Measurements from ENCODE around the gene CDKN2AIP. TPM values are rescaled to one million over a fixed set of nuclear protein-coding genes. Genes with fewer than 3 reads are reported as not detected.

Gene CDKN2AIP
- polyA plus RNA-seq, 1 of the 3 experiments (the other 2 are of a cell fraction): 8.3 TPM

GRCh38 chr4:183409934-183410333 is 34.5 kb upstream of the CDKN2AIP start:
- no peak overlapping the region for H3K9ac ChIP-seq
- CTCF ChIA-PET: interaction anchor here (0.6 to 1.6 kb wide), 3 partner anchors 11 to 147 kb away, joined by 3 to 6 read pairs (median 5); no protein-coding TSS in a partner anchor

GRCh38 chr4:183411291-183411861 is 33.1 kb upstream of the CDKN2AIP start:
- WGBS (ENCODE audit: low lambda C conversion rate): 88% methylated on average over 11 of the region's 11 CpGs
- no peak overlapping the region for H3K9ac ChIP-seq
- POLR2A ChIA-PET: no interaction called here

More at GRCh38 chr4:183409934-183410333, 34.5 kb upstream of the CDKN2AIP start:
- Histone ChIP-seq H3K9me2 (no peaks in the 10 kb centered on the region), H3K36me3 (replicated peaks in 1 of 2; ENCODE audit: control insufficient read depth in 1 of 2, insufficient read depth in 2 of 2, low read length in 1 of 2) (no peaks in the 10 kb centered on the region), H3F3A (replicated peaks; ENCODE audit: insufficient read depth) (no peaks in the 10 kb centered on the region), H3K9me3 (no peaks in the 10 kb centered on the region), H3K27me3 (ENCODE audit: insufficient read depth) (no peaks in the 10 kb centered on the region), H3K4me2 (no peak overlapping the region), H2AFZ (ENCODE audit: low read depth) (no peak overlapping the region), H3K4me3 (ENCODE audit: low read depth in 2 of 2, low read length in 1 of 2) (no peak overlapping the region), H3K79me2 (ENCODE audit: insufficient read depth) (no peaks in the 10 kb centered on the region), H4K20me1 (ENCODE audit: insufficient read depth) (no peaks in the 10 kb centered on the region), H3K27ac (ENCODE audit: low read depth in 2 of 2, low read length in 1 of 2) (no peak overlapping the region), H3K4me1 (ENCODE audit: control insufficient read depth in 1 of 2, insufficient read depth in 2 of 2, low read depth in 1 of 2, low read length in 1 of 2) (peaks cover 0 to 3% of the 10 kb centered on the region in 2 experiments; a peak in 1 of 4 replicates)
- POLR2A ChIA-PET: no interaction called here
- TF ChIP-seq SIN3A (IDR thresholded peaks at IDR 0.05; ENCODE audit: borderline replicate concordance, low read depth, low read length) (no peak), NFIC (IDR thresholded peaks at IDR 0.05; ENCODE audit: borderline replicate concordance) (no peak)
- WGBS (ENCODE audit: low lambda C conversion rate): 84% methylated on average over 9 of the region's 9 CpGs
- DNase-seq: no peak

More at GRCh38 chr4:183411291-183411861, 33.1 kb upstream of the CDKN2AIP start:
- Histone ChIP-seq H3K36me3 (replicated peaks in 1 of 2; ENCODE audit: control insufficient read depth in 1 of 2, insufficient read depth in 2 of 2, low read length in 1 of 2) (no peaks in the 10 kb centered on the region), H3K4me3 (ENCODE audit: low read depth in 2 of 2, low read length in 1 of 2) (no peak overlapping the region), H3K9me3 (no peaks in the 10 kb centered on the region), H3K4me1 (ENCODE audit: control insufficient read depth in 1 of 2, insufficient read depth in 2 of 2, low read depth in 1 of 2, low read length in 1 of 2) (peaks cover 0 to 3% of the 10 kb centered on the region in 2 experiments; a peak in 1 of 4 replicates), H3K27me3 (ENCODE audit: insufficient read depth) (no peaks in the 10 kb centered on the region), H4K20me1 (ENCODE audit: insufficient read depth) (no peaks in the 10 kb centered on the region), H3F3A (replicated peaks; ENCODE audit: insufficient read depth) (no peaks in the 10 kb centered on the region), H3K4me2 (no peak overlapping the region), H3K27ac (ENCODE audit: low read depth in 2 of 2, low read length in 1 of 2) (no peak overlapping the region), H3K9me2 (no peaks in the 10 kb centered on the region), H2AFZ (ENCODE audit: low read depth) (no peak overlapping the region), H3K79me2 (ENCODE audit: insufficient read depth) (no peaks in the 10 kb centered on the region)
- CTCF ChIA-PET: interaction anchor here (1.1 to 1.6 kb wide), 2 partner anchors 13 to 149 kb away, joined by 5 to 6 read pairs; no protein-coding TSS in a partner anchor
- TF ChIP-seq MEF2A (IDR thresholded peaks at IDR 0.05; ENCODE audit: borderline replicate concordance, low read depth): no peak
- TF ChIP-seq MAX (IDR thresholded peaks at IDR 0.05; ENCODE audit: low read depth): no peak
- TF ChIP-seq EP300 (IDR thresholded peaks at IDR 0.05; ENCODE audit: borderline replicate concordance in 1 of 2, low read depth in 1 of 2, low read length in 1 of 2): no peak
- TF ChIP-seq RCOR1 (IDR thresholded peaks at IDR 0.05; ENCODE audit: low read length): no peak
- no peak for TF ChIP-seq RXRA (IDR thresholded peaks at IDR 0.05; ENCODE audit: borderline replicate concordance, low read depth)
- TF ChIP-seq SIN3A (IDR thresholded peaks at IDR 0.05; ENCODE audit: borderline replicate concordance, low read depth, low read length): no peak
- TF ChIP-seq, protein P1, sequence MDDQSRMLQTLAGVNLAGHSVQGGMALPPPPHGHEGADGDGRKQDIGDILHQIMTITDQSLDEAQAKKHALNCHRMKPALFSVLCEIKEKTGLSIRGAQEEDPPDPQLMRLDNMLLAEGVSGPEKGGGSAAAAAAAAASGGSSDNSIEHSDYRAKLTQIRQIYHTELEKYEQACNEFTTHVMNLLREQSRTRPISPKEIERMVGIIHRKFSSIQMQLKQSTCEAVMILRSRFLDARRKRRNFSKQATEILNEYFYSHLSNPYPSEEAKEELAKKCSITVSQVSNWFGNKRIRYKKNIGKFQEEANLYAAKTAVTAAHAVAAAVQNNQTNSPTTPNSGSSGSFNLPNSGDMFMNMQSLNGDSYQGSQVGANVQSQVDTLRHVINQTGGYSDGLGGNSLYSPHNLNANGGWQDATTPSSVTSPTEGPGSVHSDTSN (IDR thresholded peaks at IDR 0.05): no peak
- TF ChIP-seq ZBTB33 (IDR thresholded peaks at IDR 0.05; ENCODE audit: borderline replicate concordance, low read depth): no peak
- no peak for TF ChIP-seq USF1 (IDR thresholded peaks at IDR 0.05; ENCODE audit: borderline replicate concordance, low read depth)
- TF ChIP-seq RFX5 (IDR thresholded peaks at IDR 0.05; ENCODE audit: low read length): no peak
- no peak for DNase-seq

Data from SK-N-SH (cell line).